ENCODE results near the gene SBSN. TPM values are rescaled to one million over a fixed set of nuclear protein-coding genes. Genes with fewer than 3 reads are reported as not detected.

SBSN gene
- total RNA-seq, 1 experiment from 2014 or later: 0.15 TPM

DNA sequence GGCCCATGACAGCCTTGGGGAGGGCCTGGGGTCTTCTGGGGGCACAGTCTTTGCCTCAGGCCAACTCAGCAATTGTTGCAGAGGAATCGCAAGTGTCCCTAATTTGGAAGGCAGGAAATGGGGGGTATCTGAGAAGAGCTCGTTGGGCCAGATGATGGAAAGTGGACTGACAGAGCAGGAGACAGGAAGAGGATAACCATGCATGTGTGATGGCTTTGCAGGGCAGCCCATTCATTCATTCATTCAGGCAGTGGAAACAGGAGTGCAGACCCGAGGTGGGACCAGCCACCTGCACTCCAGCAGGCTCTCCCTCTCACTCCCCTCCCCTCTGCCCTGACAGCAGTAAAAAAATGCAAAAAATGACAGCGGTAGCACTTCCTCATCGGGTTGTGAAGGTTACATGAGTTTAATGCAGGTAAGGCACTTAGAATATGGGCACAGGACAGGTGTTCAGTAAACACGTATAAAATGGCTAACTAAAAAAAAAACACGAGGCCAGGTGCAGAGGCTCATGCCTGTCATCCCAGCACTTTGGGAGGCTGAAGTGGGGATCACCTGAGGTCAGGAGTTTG lies 12.3 kb upstream of the SBSN start:
- H3K79me1 ChIP-seq (ENCODE audit: insufficient read depth, low read depth, low read length, poor library complexity, severe bottlenecking): no peaks in the 10 kb centered on the region
- H4K8ac ChIP-seq (replicated peaks; ENCODE audit: insufficient read length, low read depth, low read length): no peak overlapping the region
- Mint-ChIP-seq H3K27ac (no peak overlapping the region; a peak in 2 of 7 replicates), H3K9me3 (no peaks in the 10 kb centered on the region), H3K27me3 (ENCODE audit: low read depth) (no peaks in the 10 kb centered on the region), H3K4me1 (peaks cover 32 to 36% of the 10 kb centered on the region in 2 experiments), H3K4me3 (no peak overlapping the region; a peak in 1 of 5 replicates), H3K36me3 (ENCODE audit: insufficient read depth in 1 of 3, low read depth in 3 of 3) (peaks cover 16 to 38% (median 37%) of the 10 kb centered on the region in 3 experiments; a peak in 6 of 7 replicates)
- no peak overlapping the region for H3K56ac ChIP-seq (ENCODE audit: insufficient read length, low read depth, low read length)
- no peak overlapping the region for H2AK5ac ChIP-seq (ENCODE audit: insufficient read length, low read length)
- no peak overlapping the region for H2BK20ac ChIP-seq (ENCODE audit: low read depth, low read length, poor library complexity, severe bottlenecking)
- no peak overlapping the region for H3T11ph ChIP-seq (ENCODE audit: low read length)
- H2BK15ac ChIP-seq (ENCODE audit: low read depth, low read length): no peak overlapping the region
- H3K27me3 ChIP-seq (ENCODE audit: insufficient read depth, low read length): no peaks in the 10 kb centered on the region
- H3K9me3 ChIP-seq (ENCODE audit: control insufficient read depth, low read depth, low read length): no peaks in the 10 kb centered on the region
- no peak overlapping the region for H3K9ac ChIP-seq (ENCODE audit: extremely low read depth, insufficient read length, low read length)
- no peak overlapping the region for H4K91ac ChIP-seq (ENCODE audit: insufficient read length, low read depth, low read length)
- no peak overlapping the region for H2BK12ac ChIP-seq (ENCODE audit: insufficient read length, low read depth, low read length)
- H3K27ac ChIP-seq (ENCODE audit: insufficient read length, low read depth, low read length): no peak overlapping the region
- no peak overlapping the region for H3K4ac ChIP-seq (ENCODE audit: low read depth, low read length)
- H3K79me2 ChIP-seq (ENCODE audit: insufficient read depth, low read length): peaks cover 5% of the 10 kb centered on the region; the same call in 1 of the 2 replicates
- WGBS (ENCODE audit: extremely low coverage, insufficient read length, low lambda C conversion rate): no CpG with 5 or more reads among the region's 7 CpGs
- TF ChIP-seq, protein P1, sequence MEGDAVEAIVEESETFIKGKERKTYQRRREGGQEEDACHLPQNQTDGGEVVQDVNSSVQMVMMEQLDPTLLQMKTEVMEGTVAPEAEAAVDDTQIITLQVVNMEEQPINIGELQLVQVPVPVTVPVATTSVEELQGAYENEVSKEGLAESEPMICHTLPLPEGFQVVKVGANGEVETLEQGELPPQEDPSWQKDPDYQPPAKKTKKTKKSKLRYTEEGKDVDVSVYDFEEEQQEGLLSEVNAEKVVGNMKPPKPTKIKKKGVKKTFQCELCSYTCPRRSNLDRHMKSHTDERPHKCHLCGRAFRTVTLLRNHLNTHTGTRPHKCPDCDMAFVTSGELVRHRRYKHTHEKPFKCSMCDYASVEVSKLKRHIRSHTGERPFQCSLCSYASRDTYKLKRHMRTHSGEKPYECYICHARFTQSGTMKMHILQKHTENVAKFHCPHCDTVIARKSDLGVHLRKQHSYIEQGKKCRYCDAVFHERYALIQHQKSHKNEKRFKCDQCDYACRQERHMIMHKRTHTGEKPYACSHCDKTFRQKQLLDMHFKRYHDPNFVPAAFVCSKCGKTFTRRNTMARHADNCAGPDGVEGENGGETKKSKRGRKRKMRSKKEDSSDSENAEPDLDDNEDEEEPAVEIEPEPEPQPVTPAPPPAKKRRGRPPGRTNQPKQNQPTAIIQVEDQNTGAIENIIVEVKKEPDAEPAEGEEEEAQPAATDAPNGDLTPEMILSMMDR (conservative IDR thresholded peaks at IDR 0.05): no peak
- no peak overlapping the region for H3K23ac ChIP-seq (ENCODE audit: insufficient read length, low read depth, low read length)
- H2BK5ac ChIP-seq (ENCODE audit: insufficient read length, low read length): no peak overlapping the region
- no peak overlapping the region for H3K14ac ChIP-seq (ENCODE audit: insufficient read depth, low read length)
- H2BK120ac ChIP-seq (ENCODE audit: low read depth, low read length, poor library complexity, severe bottlenecking): no peak overlapping the region
- H4K5ac ChIP-seq (ENCODE audit: insufficient read length, low read depth, low read length): no peak overlapping the region
- H3K4me1 ChIP-seq (ENCODE audit: insufficient read depth, low read length): peaks cover 8% of the 10 kb centered on the region; the same call in 1 of the 2 replicates
- H3K23me2 ChIP-seq (ENCODE audit: insufficient read length, low read depth, low read length, poor library complexity, severe bottlenecking): peaks cover 8% of the 10 kb centered on the region
- H3K4me2 ChIP-seq (ENCODE audit: insufficient read depth, insufficient read length, low read length): no peak overlapping the region
- no peaks in the 10 kb centered on the region for H4K20me1 ChIP-seq (ENCODE audit: control insufficient read depth, insufficient read depth, insufficient read length)
- no peak overlapping the region for H3K18ac ChIP-seq (ENCODE audit: insufficient read length, low read depth, low read length)
- DNase-seq: no peak
- H2AFZ ChIP-seq (ENCODE audit: low read length): no peak overlapping the region
